Stimulated activated naive CD8-positive, alpha-beta T cell treated with anti-CD3 and anti-CD28 coated beads, Interleukin-15, Interleukin-2, amounts not matched to agents 100 ng/mL and 50 ng/mL, for 24 hours (primary cell): ENCODE results near the gene SPINK4.
A peak's percentile ranks its signal among the peaks of the same experiment; 100 is the strongest.

ENCODE experiments used
- H3K27ac Mint-ChIP-seq: one replicate; pipeline ENCODE4 v1.8.0; 2021; ENCODE audit warnings: mild to moderate bottlenecking, mixed read lengths
- H3K27me3 Mint-ChIP-seq: one replicate; pipeline ENCODE4 v1.8.0; 2021; ENCODE audit warnings: mixed read lengths
- H3K36me3 Mint-ChIP-seq: one replicate; pipeline ENCODE4 v1.8.0; 2021; ENCODE audit warnings: low read depth, mixed read lengths
- H3K4me1 Mint-ChIP-seq: one replicate; pipeline ENCODE4 v1.8.0; 2021; ENCODE audit warnings: low read depth, mixed read lengths
- H3K4me3 Mint-ChIP-seq: one replicate; pipeline ENCODE4 v1.8.0; 2021; ENCODE audit warnings: mild to moderate bottlenecking, mixed read lengths
- H3K9me3 Mint-ChIP-seq: one replicate; pipeline ENCODE4 v1.8.0; 2021; ENCODE audit warnings: mixed read lengths

Gene SPINK4

DNA sequence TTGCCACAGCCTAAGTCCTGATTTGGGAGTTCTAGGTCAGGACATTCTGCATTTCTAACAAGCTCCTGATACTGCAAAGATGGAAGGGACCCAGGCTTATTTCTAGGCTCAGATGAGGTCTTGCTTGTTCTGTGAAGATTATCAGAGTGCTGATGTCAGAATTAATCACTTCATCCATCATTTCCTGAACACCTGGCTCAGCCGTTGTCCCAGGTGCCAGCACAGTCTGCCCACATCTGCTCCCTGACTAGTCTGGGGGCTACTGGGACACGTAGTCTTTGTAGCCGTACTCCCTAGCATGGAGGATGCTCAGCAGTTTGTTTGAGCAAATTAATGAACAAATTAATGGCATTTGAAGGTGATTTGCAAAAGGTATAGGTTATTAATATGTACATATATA lies 17.9 kb upstream of the SPINK4 start:
- H3K27ac Mint-ChIP-seq = no peak overlapping the region
- H3K9me3 Mint-ChIP-seq = no peaks in the 10 kb centered on the region
- H3K27me3 Mint-ChIP-seq = peaks cover 3% of the 10 kb centered on the region
- H3K36me3 Mint-ChIP-seq = no peaks in the 10 kb centered on the region
- H3K4me3 Mint-ChIP-seq = no peak overlapping the region
- peaks cover 18% of the 10 kb centered on the region for H3K4me1 Mint-ChIP-seq

DNA sequence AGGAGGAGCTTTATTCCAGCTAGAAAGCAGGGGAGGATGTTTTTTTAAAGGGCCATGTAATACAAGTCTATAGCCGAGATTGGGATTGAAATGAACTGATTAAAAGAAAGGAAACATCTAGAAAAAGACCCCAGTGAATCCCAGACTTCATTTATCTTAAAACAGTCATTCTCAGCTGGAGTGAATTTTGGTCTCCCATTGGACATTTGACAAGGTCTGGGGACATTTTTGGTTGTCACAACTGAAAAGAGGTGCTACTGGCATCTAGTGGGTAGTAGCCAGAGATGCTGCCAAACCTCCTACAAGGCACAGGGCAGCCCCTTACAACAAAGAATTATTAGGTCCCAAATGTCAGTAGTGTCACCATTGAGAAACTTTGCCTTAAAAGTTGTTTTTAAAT lies 16.3 kb upstream of the SPINK4 start:
- Mint-ChIP-seq H3K27me3 (peaks cover 3% of the 10 kb centered on the region), H3K9me3 (no peaks in the 10 kb centered on the region), H3K36me3 (no peaks in the 10 kb centered on the region), H3K4me1 (peaks cover 18% of the 10 kb centered on the region), H3K4me3 (no peak overlapping the region), H3K27ac (no peak overlapping the region)

DNA sequence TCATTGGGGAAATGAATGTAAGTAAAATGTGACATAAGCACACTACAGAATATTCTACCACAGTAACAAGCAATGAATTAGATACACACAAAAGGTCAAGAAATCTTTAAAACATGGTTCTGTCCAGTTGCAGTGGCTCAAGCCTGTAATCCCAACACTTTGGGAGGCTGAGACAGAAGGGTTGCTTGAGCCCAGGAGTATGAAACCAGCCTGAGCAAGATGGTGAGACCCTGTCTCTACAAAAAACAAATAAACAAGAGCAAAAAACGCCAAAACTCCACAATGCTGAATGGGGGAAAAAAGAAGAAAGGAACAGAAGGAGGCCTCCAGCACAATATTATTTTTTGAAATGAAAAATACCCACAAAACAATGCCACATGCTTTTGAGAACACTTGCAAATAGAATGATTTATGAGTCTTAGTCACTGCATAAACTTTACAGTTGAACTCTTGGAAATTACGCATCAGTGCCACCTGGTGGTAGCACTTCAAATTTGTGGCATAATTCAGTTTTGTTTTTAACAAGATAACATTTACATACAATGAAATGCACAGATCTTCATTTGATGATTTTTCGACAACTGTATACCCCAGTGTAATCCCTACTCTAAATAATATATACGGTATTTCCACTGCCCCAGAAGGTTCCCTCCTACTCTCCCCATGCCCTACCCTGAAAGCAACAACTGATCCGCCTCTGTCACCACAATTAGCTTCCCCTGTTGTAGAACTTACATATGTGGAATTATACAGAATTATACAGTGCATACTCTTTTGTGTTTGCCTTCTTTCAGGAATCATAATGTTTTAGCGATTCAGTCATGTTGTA lies 14.4 kb upstream of the SPINK4 start:
- H3K4me1 Mint-ChIP-seq = peaks cover 16% of the 10 kb centered on the region
- H3K9me3 Mint-ChIP-seq = no peaks in the 10 kb centered on the region
- H3K27me3 Mint-ChIP-seq = peaks cover 3% of the 10 kb centered on the region
- H3K36me3 Mint-ChIP-seq = no peaks in the 10 kb centered on the region
- H3K4me3 Mint-ChIP-seq = no peak overlapping the region
- peak overlapping the region; percentile 1 for H3K27ac Mint-ChIP-seq

DNA sequence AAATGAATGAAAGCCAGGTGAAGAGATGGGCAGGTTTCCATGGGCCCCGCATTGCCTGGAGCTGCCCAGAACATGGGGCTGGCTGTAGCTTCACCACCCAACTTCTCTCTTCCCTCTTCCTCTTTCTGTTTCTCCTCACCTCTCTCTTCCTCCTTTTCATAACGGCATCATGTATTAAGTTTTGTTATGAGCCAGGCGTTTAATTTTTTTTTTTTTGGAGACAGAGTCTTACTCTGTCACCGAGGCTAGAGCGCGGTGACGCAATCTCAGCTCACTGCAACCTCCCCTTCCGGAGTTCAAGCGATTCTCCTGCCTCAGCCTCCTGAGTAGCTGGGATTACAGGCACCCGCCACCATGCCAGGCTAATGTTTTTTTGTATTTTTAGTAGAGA lies 13.0 kb upstream of the SPINK4 start:
- Mint-ChIP-seq H3K36me3 (no peaks in the 10 kb centered on the region), H3K4me3 (no peak overlapping the region), H3K27me3 (peaks cover 3% of the 10 kb centered on the region), H3K9me3 (no peaks in the 10 kb centered on the region), H3K27ac (peak overlapping the region; percentile 11), H3K4me1 (peaks cover 9% of the 10 kb centered on the region)

DNA sequence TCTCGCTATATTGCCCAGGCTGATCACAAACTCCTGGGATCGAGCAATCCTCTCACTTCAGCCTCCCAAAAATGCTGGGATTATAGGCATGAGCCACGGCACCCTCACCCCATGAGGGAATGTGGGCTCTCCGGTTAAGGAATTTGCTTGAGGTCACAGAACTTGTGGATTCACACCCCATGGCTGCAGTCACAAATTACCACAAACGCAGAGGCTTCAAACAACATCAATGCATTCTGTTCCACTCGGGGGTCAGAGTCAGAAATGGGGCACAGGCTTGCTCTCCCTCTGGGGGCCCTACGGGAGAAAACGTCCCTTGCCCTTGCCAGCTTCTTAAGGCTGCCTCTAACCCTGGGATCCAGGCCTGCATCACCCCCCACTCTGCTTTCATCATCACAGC lies 12.2 kb upstream of the SPINK4 start:
- Mint-ChIP-seq H3K36me3 (no peaks in the 10 kb centered on the region), H3K4me3 (no peak overlapping the region), H3K9me3 (no peaks in the 10 kb centered on the region), H3K27me3 (peaks cover 3% of the 10 kb centered on the region), H3K4me1 (peaks cover 9% of the 10 kb centered on the region), H3K27ac (no peak overlapping the region)

DNA sequence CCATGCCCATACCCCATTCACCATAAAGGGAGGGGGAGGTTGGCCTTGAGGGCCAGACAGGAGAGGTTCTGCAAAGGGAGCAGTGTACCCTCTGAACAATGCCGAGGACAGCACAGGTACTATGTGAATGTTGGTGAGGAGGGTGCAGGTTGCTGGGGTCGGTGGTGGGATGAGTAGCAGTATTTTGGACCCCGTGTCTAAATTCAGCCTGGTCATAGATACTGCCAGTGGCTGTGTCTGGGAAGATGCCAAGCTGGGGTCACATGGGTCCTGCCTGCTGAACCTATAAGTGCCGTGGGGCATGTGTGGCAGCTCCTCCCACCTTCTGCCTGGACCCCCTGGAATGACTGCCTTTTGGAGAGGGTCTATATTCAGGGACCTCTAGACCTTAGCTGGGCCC lies 11.4 kb upstream of the SPINK4 start:
- no peaks in the 10 kb centered on the region for H3K9me3 Mint-ChIP-seq
- peaks cover 9% of the 10 kb centered on the region for H3K4me1 Mint-ChIP-seq
- H3K27me3 Mint-ChIP-seq = no peaks in the 10 kb centered on the region
- no peak overlapping the region for H3K4me3 Mint-ChIP-seq
- no peak overlapping the region for H3K27ac Mint-ChIP-seq
- H3K36me3 Mint-ChIP-seq = no peaks in the 10 kb centered on the region

DNA sequence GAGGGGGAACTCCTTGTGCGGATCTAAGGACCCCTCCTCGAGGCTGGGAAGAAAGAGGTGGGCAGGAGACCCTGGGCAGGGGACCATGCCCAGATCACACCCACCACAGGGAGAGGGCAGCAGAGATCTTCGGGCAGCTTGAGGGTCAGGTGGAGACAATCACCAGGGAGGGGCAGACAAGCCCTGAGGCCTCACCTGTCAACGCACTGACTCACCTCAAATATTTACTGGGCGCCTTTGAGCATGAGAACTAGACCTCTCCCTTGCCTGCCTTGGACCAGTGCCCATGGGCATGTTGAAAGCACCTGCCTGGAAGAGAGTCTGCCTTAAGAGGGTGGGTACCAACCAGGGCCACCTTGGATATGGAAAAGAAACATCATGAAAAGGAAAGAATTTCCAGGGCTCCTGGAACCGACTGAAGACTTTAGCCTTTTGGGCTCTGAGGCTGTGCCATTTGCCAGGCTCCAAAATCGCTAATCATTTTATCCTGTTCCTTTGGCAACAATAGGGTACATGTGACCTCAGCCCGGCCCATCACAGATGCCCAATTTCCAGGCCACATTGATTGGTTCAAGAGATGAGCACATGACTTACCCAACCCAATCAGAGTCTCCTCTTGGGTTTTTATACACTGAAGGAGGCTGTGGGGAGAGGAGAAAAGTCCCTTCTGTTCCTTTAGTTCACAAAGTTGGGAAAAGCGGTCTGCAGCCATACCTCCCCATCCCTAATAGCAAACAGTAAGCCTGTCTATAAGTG lies 10.4 kb upstream of the SPINK4 start:
- peaks cover 9% of the 10 kb centered on the region for H3K4me1 Mint-ChIP-seq

DNA sequence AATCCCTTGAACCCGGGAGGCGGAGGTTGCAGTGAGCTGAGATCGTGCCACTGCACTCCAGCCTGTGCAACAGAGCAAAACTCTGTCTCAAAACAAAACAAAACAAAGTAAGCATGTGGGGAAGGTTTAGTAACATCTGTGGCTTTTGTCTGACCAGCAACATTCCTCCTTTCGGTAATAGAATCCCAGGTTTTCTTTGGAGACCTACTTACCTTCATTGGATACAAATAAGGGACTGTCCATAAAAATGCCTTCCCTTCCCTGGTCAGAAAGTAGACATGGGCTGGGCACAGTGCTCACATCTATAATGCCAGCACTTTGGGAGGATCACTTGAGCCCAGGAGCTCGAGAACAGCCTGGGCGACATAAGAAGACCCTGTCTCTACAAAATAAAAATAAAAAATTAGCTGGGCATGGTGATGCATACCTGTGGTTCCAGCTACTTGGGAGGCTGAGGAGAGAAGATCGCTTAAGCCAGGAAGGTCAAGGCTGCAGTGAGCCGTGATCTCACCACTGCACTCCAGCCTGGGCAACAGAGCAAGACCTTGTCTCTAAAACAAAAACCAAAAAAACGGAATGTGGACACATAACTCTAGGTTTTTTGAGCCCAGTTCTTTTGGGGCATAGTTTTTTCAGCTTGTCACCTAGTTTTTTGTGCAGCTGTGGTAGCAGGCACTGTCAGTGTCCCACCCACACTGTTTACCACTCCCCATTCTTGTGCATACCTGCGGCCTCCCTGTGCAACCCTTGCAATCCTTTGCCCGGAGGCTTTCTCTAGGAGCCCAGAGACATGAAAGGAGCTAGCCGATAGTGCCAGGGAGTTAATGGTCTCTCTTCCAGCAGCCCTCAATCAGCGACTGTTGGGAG lies 9.0 kb upstream of the SPINK4 start:
- peaks cover 4% of the 10 kb centered on the region for H3K27me3 Mint-ChIP-seq
- H3K9me3 Mint-ChIP-seq = no peaks in the 10 kb centered on the region
- H3K36me3 Mint-ChIP-seq = no peaks in the 10 kb centered on the region
- H3K4me3 Mint-ChIP-seq = no peak overlapping the region
- H3K4me1 Mint-ChIP-seq = peaks cover under 1% of the 10 kb centered on the region
- no peak overlapping the region for H3K27ac Mint-ChIP-seq

More for the DNA sequence above, 10.4 kb upstream of the SPINK4 start:
- no peaks in the 10 kb centered on the region for H3K9me3 Mint-ChIP-seq
- H3K36me3 Mint-ChIP-seq = no peaks in the 10 kb centered on the region
- no peak overlapping the region for H3K4me3 Mint-ChIP-seq
- no peak overlapping the region for H3K27ac Mint-ChIP-seq
- no peaks in the 10 kb centered on the region for H3K27me3 Mint-ChIP-seq

DNA sequence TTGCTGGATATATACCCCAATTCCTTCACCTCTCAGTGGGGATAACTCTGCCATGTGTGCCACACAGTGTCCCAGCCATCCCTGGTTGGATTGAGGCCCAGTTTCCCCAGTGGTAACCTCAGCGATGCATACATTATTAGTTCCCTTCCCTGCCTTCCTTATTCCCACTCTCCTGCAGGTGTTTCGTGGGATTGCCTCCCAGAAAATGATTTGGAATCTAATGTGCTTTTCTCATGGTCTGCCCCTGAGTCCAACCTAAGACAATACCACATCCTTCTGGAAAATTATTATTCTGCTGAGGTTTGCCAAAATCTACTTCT lies 8.4 kb upstream of the SPINK4 start:
- H3K27ac Mint-ChIP-seq = no peak overlapping the region
- H3K4me1 Mint-ChIP-seq = no peaks in the 10 kb centered on the region
- no peaks in the 10 kb centered on the region for H3K9me3 Mint-ChIP-seq
- H3K4me3 Mint-ChIP-seq = no peak overlapping the region
- no peaks in the 10 kb centered on the region for H3K36me3 Mint-ChIP-seq
- H3K27me3 Mint-ChIP-seq = peaks cover 4% of the 10 kb centered on the region

DNA sequence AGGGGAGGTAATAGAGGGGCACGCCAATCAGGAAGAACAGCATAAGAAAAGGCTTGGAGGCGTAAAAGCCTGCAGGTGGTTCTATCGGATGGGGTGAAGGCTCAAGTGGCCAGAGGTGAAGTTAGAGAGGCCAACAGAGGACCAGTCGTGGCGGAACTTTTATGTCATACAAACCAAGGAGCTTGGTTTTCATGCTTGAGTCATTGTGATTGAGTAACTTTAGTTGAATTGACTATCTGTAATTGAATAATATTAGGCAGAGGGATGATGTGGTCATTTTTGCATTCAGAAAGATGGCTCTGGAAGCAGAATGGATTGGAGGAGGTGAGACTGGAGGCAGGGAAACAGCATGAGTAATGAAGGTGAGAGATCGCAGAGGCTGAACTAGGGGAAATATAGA lies 7.2 kb upstream of the SPINK4 start:
- H3K36me3 Mint-ChIP-seq = no peaks in the 10 kb centered on the region
- H3K9me3 Mint-ChIP-seq = no peaks in the 10 kb centered on the region
- no peaks in the 10 kb centered on the region for H3K4me1 Mint-ChIP-seq
- H3K27me3 Mint-ChIP-seq = peaks cover 4% of the 10 kb centered on the region
- H3K27ac Mint-ChIP-seq = peak overlapping the region; percentile 19
- H3K4me3 Mint-ChIP-seq = no peak overlapping the region

DNA sequence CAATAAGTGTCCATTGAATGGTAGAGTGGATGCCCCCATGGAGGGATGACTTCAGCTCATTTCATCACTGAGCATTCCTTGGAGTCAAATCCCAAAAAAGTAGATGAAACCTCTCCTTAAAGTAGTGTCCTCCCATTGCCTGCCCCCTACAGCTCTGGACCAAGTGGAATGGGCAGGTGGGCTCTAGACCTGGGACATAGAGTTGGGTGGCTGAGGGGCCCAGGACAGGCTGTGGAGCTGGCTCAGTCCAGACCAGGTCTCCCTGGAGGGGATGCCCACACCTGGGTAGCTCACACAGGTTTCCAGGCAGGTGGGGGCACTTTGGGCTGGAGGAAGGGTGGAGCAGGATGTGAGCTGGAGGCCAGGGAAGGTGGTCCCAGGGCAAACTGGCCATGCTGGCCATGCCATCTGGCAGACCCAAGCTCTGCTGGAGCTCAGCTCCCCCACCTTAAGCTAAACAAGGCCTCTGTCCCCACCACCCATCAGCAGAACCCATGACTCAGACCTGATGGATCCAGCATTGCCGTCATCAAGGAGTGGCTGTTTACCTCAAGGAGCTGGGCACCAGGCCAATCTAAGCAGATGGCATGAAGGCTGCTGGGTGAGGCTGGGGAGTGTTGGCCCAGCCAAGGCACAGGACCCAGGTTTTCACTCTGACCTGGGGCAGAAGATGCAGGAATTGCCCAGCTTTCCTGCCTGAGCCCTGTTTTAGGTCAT lies 6.2 kb upstream of the SPINK4 start:
- no peak overlapping the region for H3K4me3 Mint-ChIP-seq
- H3K36me3 Mint-ChIP-seq = no peaks in the 10 kb centered on the region
- no peaks in the 10 kb centered on the region for H3K9me3 Mint-ChIP-seq
- peaks cover 4% of the 10 kb centered on the region for H3K27me3 Mint-ChIP-seq
- H3K4me1 Mint-ChIP-seq = no peaks in the 10 kb centered on the region
- H3K27ac Mint-ChIP-seq = no peak overlapping the region

DNA sequence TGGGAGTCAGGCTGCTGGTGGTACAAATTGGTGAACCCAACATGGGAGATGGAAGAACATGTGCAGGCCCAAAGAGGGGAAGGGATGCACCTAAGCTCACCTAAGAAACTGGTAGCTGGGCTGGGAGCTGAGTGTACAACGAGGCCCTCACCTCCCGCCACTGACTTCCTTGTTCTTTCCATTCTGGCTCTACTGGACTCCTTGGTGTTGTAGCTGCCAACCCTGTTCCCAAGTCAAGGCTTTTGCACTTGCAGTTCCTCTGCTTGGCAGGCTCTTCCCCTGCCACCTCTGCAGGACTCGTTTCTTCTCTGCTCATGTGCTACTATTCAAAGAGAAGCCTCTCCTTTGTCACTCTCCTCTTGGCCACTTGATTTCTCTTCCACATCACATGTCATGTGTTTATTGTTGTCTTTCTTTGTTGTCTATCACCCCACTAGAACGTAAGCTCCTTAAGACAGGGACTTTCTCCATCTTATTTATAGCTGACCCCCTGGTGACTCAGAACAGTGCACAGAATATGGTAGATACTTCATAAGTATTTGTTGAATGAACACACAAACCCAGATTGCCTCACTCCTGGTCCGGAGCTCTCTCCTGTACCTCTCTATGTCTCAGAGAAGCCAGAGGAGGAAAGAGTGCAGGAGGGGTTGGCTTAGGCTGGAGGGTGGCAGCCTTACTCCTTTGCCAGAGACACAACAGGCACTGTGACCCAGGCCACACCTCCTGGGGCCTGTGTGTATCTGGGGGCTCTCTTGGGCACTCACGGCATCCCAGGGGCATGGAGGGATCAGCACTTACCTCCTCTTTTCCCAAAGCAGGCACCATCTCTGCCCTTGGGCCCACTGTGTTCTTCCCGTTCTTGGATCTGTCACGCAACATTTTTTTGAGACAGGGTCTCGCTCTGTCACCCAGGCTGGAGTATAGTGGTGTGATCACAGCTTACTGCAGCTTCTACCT lies 5.2 kb upstream of the SPINK4 start:
- no peak overlapping the region for H3K4me3 Mint-ChIP-seq
- H3K4me1 Mint-ChIP-seq = no peaks in the 10 kb centered on the region
- H3K27me3 Mint-ChIP-seq = peaks cover 4% of the 10 kb centered on the region
- no peak overlapping the region for H3K27ac Mint-ChIP-seq
- H3K36me3 Mint-ChIP-seq = no peaks in the 10 kb centered on the region
- H3K9me3 Mint-ChIP-seq = no peaks in the 10 kb centered on the region

DNA sequence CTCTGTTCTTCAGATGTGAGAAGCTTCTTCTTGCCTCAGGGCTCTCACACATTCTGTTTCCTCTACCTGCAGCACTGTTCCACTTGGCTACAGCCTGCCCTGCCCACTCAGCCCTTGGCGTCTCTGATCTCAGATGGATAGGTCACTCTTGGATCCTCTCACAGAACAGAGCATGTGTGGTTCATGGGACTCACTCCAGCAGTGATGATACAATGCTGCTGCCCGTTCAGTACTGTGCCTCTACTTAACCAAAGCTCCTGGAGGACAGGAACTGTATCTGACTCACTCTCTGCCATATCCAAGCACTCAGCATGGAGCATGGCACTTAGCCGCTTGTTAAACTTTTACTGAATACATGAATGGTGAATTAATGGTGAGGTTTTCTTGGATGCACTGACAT lies 3.4 kb upstream of the SPINK4 start:
- no peaks in the 10 kb centered on the region for H3K36me3 Mint-ChIP-seq
- peaks cover 4% of the 10 kb centered on the region for H3K27me3 Mint-ChIP-seq
- H3K27ac Mint-ChIP-seq = no peak overlapping the region
- H3K9me3 Mint-ChIP-seq = no peaks in the 10 kb centered on the region
- H3K4me1 Mint-ChIP-seq = no peaks in the 10 kb centered on the region
- H3K4me3 Mint-ChIP-seq = no peak overlapping the region

DNA sequence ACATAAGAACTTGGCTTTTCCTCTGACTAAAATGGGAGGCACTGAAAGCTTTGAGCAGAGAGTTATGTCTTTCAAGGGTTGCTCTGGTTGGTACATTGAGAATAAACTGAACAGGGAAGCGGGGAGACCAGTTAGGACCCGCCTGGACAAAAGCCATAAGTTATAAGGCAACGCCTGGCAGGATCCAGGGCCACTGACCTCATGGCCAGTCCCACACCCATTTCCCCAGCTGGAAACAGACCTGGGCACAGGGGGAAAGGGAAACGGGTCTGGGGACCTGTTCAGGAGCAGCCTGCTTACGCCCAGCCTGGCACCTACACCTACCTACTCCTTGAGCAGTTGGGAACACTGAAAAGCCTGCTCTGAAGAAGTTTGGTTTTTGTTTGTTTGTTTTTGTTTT lies 1.3 kb downstream of the SPINK4 start:
- Mint-ChIP-seq H3K4me1 (no peaks in the 10 kb centered on the region), H3K4me3 (no peak overlapping the region), H3K27me3 (no peaks in the 10 kb centered on the region), H3K27ac (no peak overlapping the region), H3K36me3 (no peaks in the 10 kb centered on the region), H3K9me3 (no peaks in the 10 kb centered on the region)
